Measurements from ENCODE around the gene TNK2.

DNA sequence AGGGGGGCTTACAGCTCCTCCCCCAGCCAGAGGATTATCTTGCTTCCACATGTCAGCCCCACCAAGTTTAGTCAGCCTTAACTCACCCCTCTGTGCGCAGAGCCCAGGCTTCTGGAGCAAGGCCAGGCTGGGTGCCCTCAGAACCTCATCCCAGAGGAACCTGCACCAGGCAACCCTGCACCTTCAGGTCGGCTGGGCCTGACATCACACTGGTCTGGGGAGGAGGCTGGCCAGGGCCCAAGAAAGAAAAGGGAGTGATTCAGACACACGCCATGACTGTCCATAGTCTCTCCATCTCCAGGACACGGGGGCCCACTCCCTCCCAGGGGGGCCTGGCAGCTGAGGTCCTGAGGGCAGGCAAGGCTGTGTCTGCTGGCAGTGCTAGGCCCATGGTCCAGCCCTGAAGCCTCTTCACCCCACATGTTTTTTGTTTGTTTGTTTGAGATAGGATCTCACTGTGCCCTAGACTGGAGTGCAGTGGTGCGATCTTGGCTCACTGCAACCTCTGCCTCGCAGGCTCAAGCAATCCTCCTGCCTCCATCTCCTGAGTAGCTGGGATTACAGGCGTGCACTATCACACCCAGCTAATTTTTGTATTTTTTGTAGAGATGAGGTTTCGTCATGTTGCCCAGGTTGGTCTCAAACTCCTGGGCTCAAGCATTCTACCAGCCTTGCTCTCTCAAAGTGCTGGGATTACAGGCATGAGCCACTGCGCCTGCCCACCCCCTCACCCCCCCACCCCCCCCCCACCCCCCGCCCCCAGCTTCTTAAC, 11.1 kb downstream of the TNK2 start:
- TF ChIP-seq YY1 (IDR thresholded peaks at IDR 0.05; ENCODE audit: insufficient read depth, insufficient read length) (no peak), ZNF274 (IDR thresholded peaks at IDR 0.05; ENCODE audit: low read depth, low read length) (no peak), SUZ12 (IDR thresholded peaks at IDR 0.05; ENCODE audit: extremely low read depth, insufficient read depth, insufficient read length) (no peak)
